NCI-H146 (cell line): ENCODE results near the gene PIKFYVE.
"Not testable (repeated sequence)": the region's sequence is repeated elsewhere in the genome, so short reads cannot be mapped to it uniquely, and the experiment has no call there.

Source experiments
- DNase-seq: peaks from one replicate; lab custom pipeline; 2025; lab: John Stamatoyannopoulos, UW

Gene PIKFYVE

DNA sequence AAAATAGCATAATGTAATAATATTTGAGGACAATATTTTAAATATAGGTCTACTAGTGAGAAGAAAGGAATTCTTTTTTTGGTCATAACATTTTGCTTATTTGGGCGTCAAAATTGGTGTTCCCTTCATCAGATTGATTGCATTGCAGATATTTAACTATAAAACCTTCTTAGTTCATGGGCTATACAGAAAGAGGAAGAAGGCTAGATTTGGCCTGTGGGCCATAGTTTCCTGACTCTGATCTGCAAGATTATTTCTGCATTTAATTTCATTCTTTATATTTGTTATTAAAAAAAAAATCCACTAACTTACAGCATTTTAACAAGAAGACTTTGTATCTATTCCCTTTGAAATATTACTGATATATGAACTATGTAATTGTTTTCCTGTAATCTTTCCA lies 31.9 kb downstream of the PIKFYVE start:
- no peak for DNase-seq

GRCh38 chr2:208300847-208301618 lies 35.0 kb downstream of the PIKFYVE start:
- no peak for DNase-seq

- DNase-seq = no peak
Measured at GRCh38 chr2:208304157-208304556, 38.1 kb downstream of the PIKFYVE start.

DNA sequence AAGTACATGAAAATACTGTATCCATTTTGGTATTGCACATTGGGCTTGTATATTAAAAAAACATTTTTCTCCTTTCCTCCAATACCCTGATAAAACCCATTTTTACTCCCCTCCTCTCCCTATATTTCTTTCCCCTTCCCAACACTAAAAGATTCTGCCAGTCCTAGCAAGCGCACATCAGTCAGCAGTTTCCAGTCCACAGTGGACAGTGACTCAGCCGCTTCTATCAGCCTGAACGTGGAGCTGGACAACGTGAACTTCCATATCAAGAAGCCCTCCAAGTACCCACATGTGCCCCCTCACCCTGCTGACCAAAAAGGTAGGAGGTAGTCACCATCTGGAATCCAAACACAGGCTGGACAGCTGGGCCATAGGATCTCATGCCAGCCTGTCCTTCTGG lies 38.6 kb downstream of the PIKFYVE start:
- no peak for DNase-seq

GRCh38 chr2:208306291-208306690 lies 40.2 kb downstream of the PIKFYVE start:
- DNase-seq = no peak

- no peak for DNase-seq
Measured at GRCh38 chr2:208311321-208311720, 45.3 kb downstream of the PIKFYVE start.

GRCh38 chr2:208311954-208312353 lies 45.9 kb downstream of the PIKFYVE start:
- DNase-seq = no peak

DNA sequence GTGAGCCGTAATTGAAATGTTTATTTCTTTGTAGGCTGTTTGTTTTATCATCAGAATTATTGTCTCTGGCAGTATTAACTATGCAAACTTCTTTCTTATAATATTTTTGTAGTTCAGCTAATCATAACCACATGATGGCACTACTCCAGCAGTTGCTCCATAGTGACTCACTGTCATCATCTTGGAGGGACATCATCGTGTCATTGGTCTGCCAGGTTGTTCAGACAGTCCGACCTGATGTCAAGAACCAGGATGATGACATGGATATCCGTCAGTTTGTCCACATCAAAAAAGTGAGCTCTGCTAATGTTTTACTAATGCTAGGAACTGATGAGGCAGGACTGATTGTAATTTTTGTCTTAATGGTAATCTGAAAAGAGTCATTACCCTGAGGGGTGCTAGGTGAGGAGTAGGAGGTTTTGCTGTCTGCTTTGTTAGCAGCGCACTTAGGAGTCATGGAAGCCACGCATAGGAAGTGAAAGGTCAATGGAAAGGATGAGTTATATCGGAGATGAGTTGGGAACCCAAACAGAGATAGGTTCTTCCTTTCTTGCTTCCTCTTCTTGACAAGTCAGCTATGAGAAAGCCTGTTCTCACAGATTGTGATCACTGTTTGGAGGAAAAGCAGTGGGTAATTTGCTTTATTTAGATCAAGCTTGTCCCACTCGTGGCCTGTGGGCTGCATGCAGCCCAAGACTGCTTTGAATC lies 49.2 kb downstream of the PIKFYVE start:
- DNase-seq = no peak

GRCh38 chr2:208318127-208318526 lies 52.1 kb downstream of the PIKFYVE start:
- DNase-seq = no peak

- DNase-seq = no peak
Measured at GRCh38 chr2:208319391-208319790, 53.3 kb downstream of the PIKFYVE start.

GRCh38 chr2:208320686-208321085 lies 54.6 kb downstream of the PIKFYVE start:
- no peak for DNase-seq

GRCh38 chr2:208326016-208326415 lies 60.0 kb downstream of the PIKFYVE start:
- no peak for DNase-seq

GRCh38 chr2:208329485-208329884 lies 63.4 kb downstream of the PIKFYVE start:
- DNase-seq = no peak

DNA sequence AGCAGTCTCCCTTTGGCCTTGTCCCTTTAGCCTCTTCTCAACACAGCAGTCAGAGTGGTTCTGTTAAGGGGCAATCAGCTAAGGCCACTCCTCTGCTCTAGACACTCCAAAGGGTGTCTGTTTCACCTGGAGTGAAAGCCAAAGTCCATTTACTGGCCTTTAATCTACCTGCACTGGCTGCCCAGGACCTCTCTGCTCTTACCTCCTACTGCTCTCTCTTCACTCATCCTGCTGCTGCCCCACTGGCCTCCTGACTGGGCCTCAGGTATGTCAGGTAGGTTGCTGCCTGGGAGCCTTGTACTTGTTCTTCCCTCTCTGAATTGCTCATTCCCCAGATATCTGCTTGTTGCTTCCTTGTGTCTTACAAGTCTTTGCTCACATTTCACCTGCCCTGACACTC lies 68.2 kb downstream of the PIKFYVE start:
- no peak for DNase-seq

GRCh38 chr2:208346756-208347155 lies 80.7 kb downstream of the PIKFYVE start:
- no peak for DNase-seq

- no peak for DNase-seq
Measured at GRCh38 chr2:208350610-208351009, 84.6 kb downstream of the PIKFYVE start.

DNA sequence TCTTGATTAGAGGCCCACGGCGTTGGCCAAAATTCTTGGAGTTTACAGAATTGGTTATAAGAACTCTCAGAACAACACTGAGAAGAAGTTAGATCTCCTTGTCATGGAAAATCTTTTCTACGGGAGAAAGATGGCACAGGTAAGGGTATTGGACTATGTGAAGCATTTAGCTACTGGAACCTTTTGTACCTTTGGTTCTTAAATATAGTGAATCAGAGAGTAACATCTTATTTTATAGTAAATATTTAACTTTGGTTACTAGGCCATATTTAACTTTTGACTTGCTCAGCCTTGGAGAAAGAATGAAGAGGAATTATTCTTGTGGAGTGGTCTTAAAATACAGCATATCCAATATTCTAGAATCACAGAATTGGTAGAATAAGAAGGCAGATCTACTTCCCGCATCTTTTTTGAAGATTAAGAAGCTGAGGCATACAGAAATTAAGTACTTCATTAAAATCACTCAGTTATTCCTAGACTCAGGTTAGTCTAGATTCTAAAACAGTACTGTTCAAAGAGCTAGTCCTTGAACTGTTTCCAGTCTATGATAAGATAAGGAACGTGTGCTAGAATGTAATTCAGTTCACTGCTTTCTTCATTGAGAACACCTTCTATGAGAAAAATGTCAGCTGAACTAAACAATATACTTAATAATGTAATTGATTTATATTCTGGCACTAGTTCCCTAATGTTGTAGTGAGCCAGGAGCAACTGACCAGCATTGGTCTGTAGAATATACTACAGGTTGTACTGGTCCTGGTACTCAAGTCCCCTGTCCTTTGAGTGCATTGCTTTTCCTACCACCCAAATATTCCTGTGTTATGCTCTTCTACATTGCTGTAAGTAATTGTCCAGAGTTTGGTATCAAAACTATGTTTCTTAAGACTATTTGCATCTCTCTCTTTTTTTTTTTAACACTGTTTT lies 86.9 kb downstream of the PIKFYVE start:
- DNase-seq = no peak

GRCh38 chr2:208354964-208355381 lies 88.9 kb downstream of the PIKFYVE start:
- no peak for DNase-seq

DNA sequence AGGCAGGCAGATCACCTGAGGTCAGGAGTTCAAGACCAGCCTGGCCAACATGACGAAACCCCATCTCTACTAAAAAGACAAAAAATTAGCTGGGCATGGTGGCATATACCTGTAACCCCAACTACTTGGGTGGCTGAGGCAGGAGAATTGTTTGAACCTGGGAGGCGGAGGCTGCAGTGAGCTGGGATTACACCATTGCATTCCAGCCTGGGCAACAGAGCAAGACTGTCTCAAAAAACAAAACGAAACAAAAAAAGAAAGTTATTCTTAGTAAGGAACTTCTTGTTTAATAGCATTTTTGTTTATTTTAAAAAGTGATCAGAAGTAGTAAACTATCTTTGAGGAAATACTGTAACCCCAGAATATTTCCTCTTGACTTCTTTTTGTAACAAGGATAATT lies 90.4 kb downstream of the PIKFYVE start:
- not testable (repeated sequence) for DNase-seq

- no peak for DNase-seq
Measured at GRCh38 chr2:208356846-208357574, 91.0 kb downstream of the PIKFYVE start.

DNA sequence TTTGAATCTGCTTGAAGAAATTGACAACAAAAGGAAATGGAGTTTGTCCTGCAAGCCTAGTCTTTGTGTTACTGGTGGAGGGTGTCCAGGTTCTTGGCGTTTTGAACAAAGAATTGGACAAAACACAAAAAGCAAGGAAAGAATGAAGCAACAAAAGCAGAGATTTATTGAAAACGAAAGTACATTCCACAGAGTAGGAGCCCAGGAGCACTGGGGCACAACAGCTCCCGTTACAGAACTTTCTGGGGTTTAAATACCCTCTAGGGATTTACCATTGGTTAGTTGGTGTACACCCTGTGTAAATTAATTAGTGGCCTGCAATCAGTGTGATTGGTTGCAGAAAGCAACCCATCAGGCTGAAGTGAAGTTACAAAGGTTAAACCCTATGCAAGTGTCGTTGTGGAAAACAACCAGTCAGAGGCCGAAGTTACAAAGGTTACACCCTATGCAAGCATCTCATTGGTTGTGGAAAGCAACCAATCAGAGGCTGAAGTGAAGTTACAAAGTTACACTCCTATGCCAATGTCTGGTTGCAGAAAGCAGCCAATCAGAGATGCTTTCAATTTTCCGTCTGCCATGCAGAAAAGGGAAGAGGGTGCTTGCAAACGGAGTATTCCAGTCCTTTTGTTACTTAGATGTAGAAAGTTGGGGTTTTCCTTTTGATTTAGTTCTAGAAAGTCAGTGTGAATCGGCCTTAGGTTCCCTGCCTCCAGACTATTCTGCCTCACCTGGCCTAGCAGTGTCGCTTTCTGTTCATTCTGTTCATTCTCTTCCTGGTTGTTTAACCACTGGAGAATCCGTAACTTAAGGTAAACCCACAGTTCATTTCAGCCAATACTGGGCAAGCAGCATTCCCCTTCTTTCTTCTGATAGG lies 92.9 kb downstream of the PIKFYVE start:
- DNase-seq = no peak
